Naive thymus-derived CD4-positive, alpha-beta T cell (primary cell): ENCODE data around the gene PSME3. TPM values are rescaled to one million over a fixed set of nuclear protein-coding genes. Genes with fewer than 3 reads are reported as not detected.
"Not testable (repeated sequence)": the region's sequence is repeated elsewhere in the genome, so short reads cannot be mapped to it uniquely, and the experiment has no call there.

ENCODE experiments used
- ATAC-seq: fragments of 150-1000 bp; cut with Tn5 transposase; 2 replicates; pipeline ENCODE4 v1.10.0; 2021; ENCODE audit warnings: mild to moderate bottlenecking, moderate library complexity
- CTCF ChIA-PET: fragments of 350-600 bp; sonication (Branson Sonifier 250); formaldehyde crosslinking; loops from one replicate; lab custom pipeline; 2021; ENCODE audit warnings: antibody characterized with exemption; lab: Charles Lee
- POLR2A ChIA-PET: fragments of 350-600 bp; sonication (Branson Sonifier 250); formaldehyde crosslinking; loops from one replicate; lab custom pipeline; 2021; ENCODE audit warnings: antibody characterized with exemption, inconsistent platforms; lab: Charles Lee
- DNase-seq, 9 donors: peaks; one replicate each; pipeline versions ENCODE4 v3.0.0 to v3.0.0-alpha.2; 2020 to 2022; ENCODE audit warnings: mixed read lengths in 1 of 9
- H3K27ac ChIP-seq: one replicate; pipeline ENCODE4 v1.7.0; 2013; ENCODE audit warnings: mild to moderate bottlenecking, low read depth, low read length, moderate library complexity
- H3K27me3 ChIP-seq, 2 donors: one replicate each; pipeline ENCODE4 v1.7.0; 2013; ENCODE audit warnings: low read length in 2 of 2, mild to moderate bottlenecking in 2 of 2, moderate library complexity in 2 of 2; ENCODE audit not compliant: control insufficient read depth in 2 of 2, insufficient read depth in 2 of 2
- H3K36me3 ChIP-seq, 3 experiments: 1 replicate in 2 of 3; 2 replicates in 1 of 3; pipeline ENCODE4 v1.7.0; 2013; ENCODE audit warnings: low read length in 3 of 3, mild to moderate bottlenecking in 3 of 3, moderate library complexity in 1 of 3; ENCODE audit not compliant: insufficient read depth in 3 of 3, control insufficient read depth in 2 of 3
- H3K4me1 ChIP-seq, 2 donors: one replicate each; pipeline ENCODE4 v1.7.0; 2013; ENCODE audit warnings: low read length in 2 of 2, mild to moderate bottlenecking in 2 of 2, moderate library complexity in 1 of 2; ENCODE audit not compliant: control insufficient read depth in 2 of 2, insufficient read depth in 2 of 2
- H3K4me3 ChIP-seq: 2 replicates; pipeline ENCODE4 v1.7.0; 2013; ENCODE audit warnings: mild to moderate bottlenecking, low read length
- H3K9me3 ChIP-seq, 3 experiments: 1 replicate in 2 of 3; 2 replicates in 1 of 3; pipeline ENCODE4 v1.7.0; 2013; ENCODE audit warnings: low read length in 3 of 3; ENCODE audit not compliant: control insufficient read depth in 2 of 3
- H3K27ac Mint-ChIP-seq, 9 donors: one replicate each; pipeline ENCODE4 v1.8.0; 2020 to 2022; ENCODE audit warnings: mixed read lengths in 9 of 9, mild to moderate bottlenecking in 8 of 9, moderate library complexity in 5 of 9, inconsistent platforms in 2 of 9
- H3K27me3 Mint-ChIP-seq, 5 donors: one replicate each; pipeline ENCODE4 v1.8.0; 2021 to 2022; ENCODE audit warnings: mixed read lengths in 5 of 5, mild to moderate bottlenecking in 1 of 5
- H3K36me3 Mint-ChIP-seq, 5 donors: one replicate each; pipeline ENCODE4 v1.8.0; 2020 to 2022; ENCODE audit warnings: mixed read lengths in 5 of 5, mild to moderate bottlenecking in 3 of 5, inconsistent platforms in 1 of 5
- H3K4me1 Mint-ChIP-seq, 7 donors: one replicate each; pipeline ENCODE4 v1.8.0; 2020 to 2022; ENCODE audit warnings: mixed read lengths in 7 of 7, mild to moderate bottlenecking in 3 of 7, inconsistent platforms in 1 of 7
- H3K4me3 Mint-ChIP-seq, 10 donors: one replicate each; pipeline ENCODE4 v1.8.0; 2020 to 2022; ENCODE audit warnings: mild to moderate bottlenecking in 10 of 10, mixed read lengths in 10 of 10, moderate library complexity in 6 of 10, inconsistent platforms in 2 of 10
- H3K9me3 Mint-ChIP-seq, 11 donors: one replicate each; pipeline ENCODE4 v1.8.0; 2020 to 2022; ENCODE audit warnings: mixed read lengths in 11 of 11, mild to moderate bottlenecking in 4 of 11, inconsistent platforms in 1 of 11, moderate library complexity in 1 of 11
- intact Hi-C, 2 donors: fragments of 100-400 bp; cut with micrococcal nuclease; formaldehyde crosslinking; loops; one replicate each; pipeline ENCODE4 v1.15.1; 2023
- polyA plus RNA-seq, 2 donors: library from polyadenylated mRNA; unstranded; fragments of 300-500 nt; fragmentation: Illumina TruSeq; gene quantifications; one replicate each; pipeline ENCODE4 v1.2.3, GENCODE V29; 2021
- total RNA-seq, 6 experiments: library from RNA in 5 of 6; stranded (reverse) in 5 of 6; gene quantifications; 1 replicate in 5 of 6; 2 replicates in 1 of 6; pipeline ENCODE4 v1.2.3 and lab custom pipeline; 2021 to 2026

PSME3 gene
- total and polyA plus RNA-seq, 7 experiments from 2014 or later = 53.8 to 116 (median 74.6) TPM

DNA sequence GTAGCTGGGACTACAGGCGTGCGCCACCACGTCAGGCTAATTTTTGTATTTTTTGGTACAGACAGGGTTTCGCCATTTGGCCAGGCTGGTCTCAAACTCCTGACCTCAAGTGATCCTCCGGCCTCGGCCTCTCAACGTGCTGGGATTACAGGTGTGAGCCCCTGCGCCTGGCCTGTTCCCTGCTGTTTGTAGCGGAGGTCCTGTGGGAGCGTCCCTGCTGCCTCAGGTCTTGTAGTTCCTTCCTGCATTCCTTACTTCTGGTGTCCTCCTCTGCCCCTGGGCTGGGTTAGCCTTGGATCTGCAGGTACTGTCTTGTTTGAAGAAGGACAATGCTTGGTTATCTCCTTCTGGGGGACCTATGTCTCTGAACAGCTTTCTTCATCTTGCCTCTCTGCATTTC lies 43.8 kb downstream of the PSME3 start:
- Mint-ChIP-seq H3K4me1 (no peaks in the 10 kb centered on the region), H3K27ac (no peak overlapping the region), H3K4me3 (no peak overlapping the region), H3K36me3 (peaks cover 0 to 4% (median 0%) of the 10 kb centered on the region in 5 donors), H3K9me3 (peaks cover 0 to 3% (median 0%) of the 10 kb centered on the region in 11 donors), H3K27me3 (peaks cover 6 to 20% (median 12%) of the 10 kb centered on the region in 5 donors)
- no peaks in the 10 kb centered on the region for H3K4me1 ChIP-seq
- ChIA-PET CTCF (interaction anchor here (0.6 kb wide), 1 partner anchor 433 kb away, joined by 4 read pairs; no protein-coding TSS in a partner anchor), POLR2A (no interaction called here)
- H3K9me3 ChIP-seq = no peaks in the 10 kb centered on the region
- ATAC-seq (no peak), DNase-seq (no peak)
- no peak overlapping the region for H3K4me3 ChIP-seq
- no peak overlapping the region for H3K27ac ChIP-seq
- no peaks in the 10 kb centered on the region for H3K27me3 ChIP-seq
- H3K36me3 ChIP-seq = no peaks in the 10 kb centered on the region
- intact Hi-C loops = no loop called here

DNA sequence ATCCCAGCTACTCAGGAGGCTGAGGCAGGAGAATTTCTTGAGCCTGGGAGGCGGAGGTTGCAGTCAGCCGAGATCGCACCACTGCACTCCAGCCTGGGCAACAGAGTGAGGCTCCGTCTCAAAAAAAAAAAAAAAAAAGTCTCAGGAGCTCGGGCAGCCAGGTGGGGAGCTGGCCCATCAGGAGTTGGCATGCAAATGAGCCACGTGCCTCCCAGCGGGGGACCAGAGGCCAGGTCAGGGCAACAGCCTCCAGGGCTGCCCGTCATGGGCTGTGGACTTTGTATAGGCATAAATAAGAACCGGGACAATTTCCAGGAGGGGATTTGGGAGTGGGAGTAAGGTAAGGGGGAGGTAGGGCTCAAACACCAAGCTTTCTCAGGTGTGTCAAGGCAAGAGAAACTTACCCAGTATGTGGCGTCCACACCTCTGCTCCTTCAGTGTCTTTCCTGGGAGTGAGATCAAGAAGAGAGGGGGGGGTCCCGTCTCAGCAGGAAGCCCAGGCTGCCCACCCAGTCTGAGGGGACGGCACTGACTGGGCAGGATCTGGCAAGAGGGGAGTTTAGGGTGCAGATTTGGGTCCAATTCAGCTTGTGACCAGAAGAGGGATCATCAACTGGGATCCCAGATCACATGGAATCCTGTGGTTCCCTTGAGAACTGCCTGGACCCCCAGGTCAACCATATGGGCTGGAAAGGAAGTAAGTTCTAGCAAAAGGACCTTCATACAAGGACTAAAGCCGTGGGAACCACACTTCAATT lies 45.1 kb downstream of the PSME3 start:
- Histone ChIP-seq H3K27ac (no peak overlapping the region), H3K4me1 (no peaks in the 10 kb centered on the region), H3K4me3 (no peak overlapping the region), H3K9me3 (no peaks in the 10 kb centered on the region), H3K27me3 (no peaks in the 10 kb centered on the region), H3K36me3 (no peaks in the 10 kb centered on the region)
- no peak for DNase-seq
- intact Hi-C loops = no loop called here
- Mint-ChIP-seq H3K27ac (no peak overlapping the region), H3K4me1 (no peaks in the 10 kb centered on the region), H3K9me3 (no peaks in the 10 kb centered on the region), H3K27me3 (peaks cover 4 to 20% (median 12%) of the 10 kb centered on the region in 5 donors), H3K36me3 (peaks cover 0 to 4% (median 0%) of the 10 kb centered on the region in 5 donors), H3K4me3 (no peak overlapping the region)
- no peak for ATAC-seq
- CTCF ChIA-PET = no interaction called here
- POLR2A ChIA-PET = no interaction called here

DNA sequence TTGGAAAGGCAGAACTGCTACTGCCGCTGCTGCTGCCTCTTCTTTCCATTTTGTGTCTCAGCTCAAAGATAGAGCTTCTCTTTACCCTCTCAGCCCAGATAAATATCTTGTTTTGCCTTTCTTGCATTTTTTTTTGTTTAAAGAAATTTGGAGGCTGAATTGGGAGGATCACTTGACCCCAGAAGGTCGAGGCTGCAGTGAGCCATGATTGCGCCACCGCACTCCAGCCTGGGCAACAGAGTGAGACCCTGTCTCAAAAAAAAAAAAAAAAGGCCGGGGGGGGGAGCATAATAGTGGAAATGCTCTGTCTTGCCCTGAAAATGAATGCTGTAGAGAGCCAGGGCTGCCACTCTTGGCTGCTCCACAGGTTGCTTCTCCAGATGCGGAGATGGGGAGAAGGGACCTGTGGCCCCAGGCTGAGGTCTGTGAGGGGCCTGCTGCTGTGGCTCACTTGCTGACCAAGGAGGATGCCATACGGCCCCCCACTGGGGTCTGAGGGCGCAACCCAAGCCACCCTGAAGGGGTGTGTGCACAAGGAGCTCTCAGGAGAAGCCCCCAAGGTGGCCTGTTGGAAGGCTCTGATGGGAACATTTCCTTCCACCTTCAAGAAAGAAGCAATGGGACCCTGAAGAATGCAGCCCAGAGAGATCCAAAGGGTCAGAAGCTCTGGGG lies 45.9 kb downstream of the PSME3 start:
- Mint-ChIP-seq H3K4me3 (no peak overlapping the region), H3K9me3 (no peaks in the 10 kb centered on the region), H3K27me3 (peaks cover 3 to 20% (median 12%) of the 10 kb centered on the region in 5 donors), H3K27ac (no peak overlapping the region), H3K4me1 (no peaks in the 10 kb centered on the region), H3K36me3 (peaks cover 0 to 4% (median 0%) of the 10 kb centered on the region in 5 donors)
- Histone ChIP-seq H3K4me3 (no peak overlapping the region), H3K36me3 (no peaks in the 10 kb centered on the region), H3K27ac (no peak overlapping the region), H3K4me1 (no peaks in the 10 kb centered on the region), H3K9me3 (no peaks in the 10 kb centered on the region), H3K27me3 (no peaks in the 10 kb centered on the region)
- POLR2A ChIA-PET = no interaction called here
- ATAC-seq (no peak), DNase-seq (no peak)
- CTCF ChIA-PET = no interaction called here
- intact Hi-C loops = no loop called here

DNA sequence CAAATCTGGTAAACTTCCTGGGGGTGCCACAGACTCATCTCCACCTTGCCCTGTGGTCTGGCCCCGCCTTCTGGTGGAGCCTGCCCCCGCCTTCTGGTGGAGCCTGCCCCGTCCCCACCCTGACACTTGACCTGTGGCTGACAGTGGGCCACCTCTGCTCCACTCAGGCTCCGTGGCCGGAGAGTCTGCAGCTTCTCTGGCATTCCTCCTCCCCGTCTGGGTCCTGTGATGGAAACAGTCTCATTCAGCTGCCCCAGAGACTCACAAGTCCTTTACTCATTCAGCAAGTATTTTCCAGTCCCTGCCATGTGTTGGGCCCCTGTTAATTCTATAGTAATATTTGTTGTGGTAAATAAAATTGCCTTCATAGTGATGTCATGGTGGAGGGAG lies 46.4 kb downstream of the PSME3 start:
- H3K36me3 Mint-ChIP-seq = peaks cover 0 to 4% (median 0%) of the 10 kb centered on the region in 5 donors
- Histone ChIP-seq H3K9me3 (no peaks in the 10 kb centered on the region), H3K27me3 (no peaks in the 10 kb centered on the region), H3K27ac (no peak overlapping the region), H3K4me1 (no peaks in the 10 kb centered on the region), H3K36me3 (no peaks in the 10 kb centered on the region), H3K4me3 (no peak overlapping the region)
- ATAC-seq (no peak), DNase-seq (no peak)
- ChIA-PET POLR2A (no interaction called here), CTCF (no interaction called here)
- no peak overlapping the region for H3K27ac Mint-ChIP-seq
- intact Hi-C loops = no loop called here
- no peak overlapping the region for H3K4me3 Mint-ChIP-seq
- H3K27me3 Mint-ChIP-seq = peaks cover 3 to 20% (median 12%) of the 10 kb centered on the region in 5 donors
- H3K9me3 Mint-ChIP-seq = no peaks in the 10 kb centered on the region
- no peaks in the 10 kb centered on the region for H3K4me1 Mint-ChIP-seq

GRCh38 chr17:42880776-42881310 lies 47.6 kb downstream of the PSME3 start:
- Mint-ChIP-seq H3K4me1 (no peaks in the 10 kb centered on the region), H3K4me3 (no peak overlapping the region), H3K9me3 (no peaks in the 10 kb centered on the region), H3K36me3 (no peaks in the 10 kb centered on the region), H3K27me3 (peaks cover 3 to 20% (median 12%) of the 10 kb centered on the region in 5 donors), H3K27ac (no peak overlapping the region)
- DNase-seq (no peak), ATAC-seq (no peak)
- no peaks in the 10 kb centered on the region for H3K27me3 ChIP-seq
- H3K36me3 ChIP-seq = no peaks in the 10 kb centered on the region
- no peak overlapping the region for H3K4me3 ChIP-seq
- H3K4me1 ChIP-seq = no peaks in the 10 kb centered on the region
- POLR2A ChIA-PET = no interaction called here
- CTCF ChIA-PET = no interaction called here
- intact Hi-C loops = no loop called here
- H3K27ac ChIP-seq = no peak overlapping the region
- H3K9me3 ChIP-seq = no peaks in the 10 kb centered on the region

GRCh38 chr17:42881706-42882105 lies 48.5 kb downstream of the PSME3 start:
- DNase-seq, H3K4me3 Mint-ChIP-seq, CTCF ChIA-PET, H3K27ac Mint-ChIP-seq, H3K9me3 Mint-ChIP-seq, ATAC-seq, intact Hi-C loops, H3K4me1 ChIP-seq, H3K36me3 Mint-ChIP-seq, H3K4me1 Mint-ChIP-seq, H3K36me3 ChIP-seq, H3K9me3 ChIP-seq, H3K27me3 ChIP-seq, H3K4me3 ChIP-seq, POLR2A ChIA-PET, H3K27ac ChIP-seq: not testable (repeated sequence)
- H3K27me3 Mint-ChIP-seq = peaks cover 7 to 20% (median 12%) of the 10 kb centered on the region in 5 donors
